Measurements from ENCODE around the gene NT5C3B. TPM values are rescaled to one million over a fixed set of nuclear protein-coding genes. Genes with fewer than 3 reads are reported as not detected.
"Not testable (repeated sequence)": the region's sequence is repeated elsewhere in the genome, so short reads cannot be mapped to it uniquely, and the experiment has no call there.

Gene NT5C3B
- total and polyA plus RNA-seq, 4 donors, result 74.0 to 151 (median 106) TPM

- H3K27ac ChIP-seq (ENCODE audit: low read depth, low read length), result not testable (repeated sequence)
Observed at GRCh38 chr17:41776262-41776900, 59.7 kb downstream of the NT5C3B start.

DNA sequence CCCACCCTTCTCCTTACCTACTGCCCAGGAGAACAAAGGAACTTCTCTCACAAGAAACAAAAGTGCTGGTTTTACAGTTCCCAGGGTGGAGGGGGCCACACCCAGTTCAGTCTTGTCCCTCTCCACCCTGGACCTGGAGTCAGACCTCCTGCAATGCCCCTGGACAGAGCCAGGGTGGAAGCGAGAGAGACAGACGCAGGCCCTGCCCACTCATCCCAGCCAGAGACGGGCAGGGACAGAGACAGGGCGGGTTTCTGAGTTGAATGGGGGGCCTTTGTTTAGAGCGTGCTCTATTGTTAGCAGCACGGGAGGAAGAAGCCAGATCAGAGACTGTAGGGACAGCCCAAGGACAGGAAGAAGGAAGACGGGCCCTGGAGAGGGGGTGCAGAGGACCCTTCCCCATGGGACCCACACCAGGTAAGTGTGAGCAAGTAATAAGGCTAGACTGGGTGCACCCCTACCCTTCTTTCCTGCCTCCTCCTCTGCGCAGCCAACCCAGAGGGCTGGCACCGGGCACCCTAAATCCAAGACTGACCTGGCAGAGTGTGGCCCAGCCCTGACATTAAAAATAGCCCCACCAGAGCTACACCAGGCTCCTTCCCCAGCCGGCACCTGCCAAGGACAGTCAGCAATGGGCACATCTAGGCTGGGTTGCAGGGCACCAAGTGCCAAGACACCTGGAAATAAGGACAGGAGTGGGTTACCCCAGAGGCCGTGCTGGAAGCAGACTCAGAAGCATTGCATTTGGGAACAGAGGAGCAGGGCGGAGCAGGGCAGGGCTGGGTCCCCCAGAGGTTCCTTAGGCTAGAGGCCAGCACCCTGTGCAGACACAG lies 60.4 kb downstream of the NT5C3B start:
- H3K27ac ChIP-seq (ENCODE audit: low read depth, low read length), result peak overlapping the region; percentile 27
- no peak for DNase-seq (ENCODE audit: low read depth in 4 of 6, low spot score in 6 of 6)
- no peaks in the 10 kb centered on the region for H3K9me3 ChIP-seq (ENCODE audit: control insufficient read depth, insufficient read depth, low read length)
- H3K36me3 ChIP-seq (ENCODE audit: control insufficient read depth, insufficient read depth, low read length), result peaks cover 42% of the 10 kb centered on the region
- WGBS (ENCODE audit: insufficient coverage), result 65% methylated on average over 11 of the region's 12 CpGs
- H3K4me1 ChIP-seq (ENCODE audit: control insufficient read depth, insufficient read depth, low read length), result peaks cover 45% of the 10 kb centered on the region
- no peak overlapping the region for H3K4me3 ChIP-seq (ENCODE audit: low read depth, low read length)
- no peaks in the 10 kb centered on the region for H3K27me3 ChIP-seq (ENCODE audit: control insufficient read depth, insufficient read depth, low read length)

More at GRCh38 chr17:41776262-41776900, 59.7 kb downstream of the NT5C3B start:
- not testable (repeated sequence) for H3K27me3 ChIP-seq (ENCODE audit: control insufficient read depth, insufficient read depth, low read length); H3K4me3 ChIP-seq (ENCODE audit: low read depth, low read length); H3K9me3 ChIP-seq (ENCODE audit: control insufficient read depth, insufficient read depth, low read length); DNase-seq (ENCODE audit: low read depth in 4 of 6, low spot score in 6 of 6)
- WGBS (ENCODE audit: insufficient coverage), result 83% methylated on average over 7 of the region's 14 CpGs
- peaks cover 34% of the 10 kb centered on the region for H3K36me3 ChIP-seq (ENCODE audit: control insufficient read depth, insufficient read depth, low read length)
- H3K4me1 ChIP-seq (ENCODE audit: control insufficient read depth, insufficient read depth, low read length), result peaks cover 46% of the 10 kb centered on the region

Small RNA genes within 50 kb of the gene (small RNA-seq; reads per million reads assigned to genes)
- not detected for gene AC125257.2 (ENCODE audit: low replicate concordance)

Other genes with a start within 250 kb of the NT5C3B start
- gene KRT14, start 249.3 kb downstream of the NT5C3B start, total RNA-seq, result 1 to 10 TPM; 1.4 to 4.9 TPM
- under 1 TPM; 0.62 to 0.82 TPM for gene KRT14, start 249.3 kb downstream of the NT5C3B start, polyA plus RNA-seq (ENCODE audit: insufficient read length in 2 of 2)
- gene KRT16, start 223.5 kb downstream of the NT5C3B start, total RNA-seq, result under 1 TPM; 0.20 to 0.61 TPM
- 1 to 10 TPM; 1.1 to 1.9 TPM for gene KRT16, start 223.5 kb downstream of the NT5C3B start, polyA plus RNA-seq (ENCODE audit: insufficient read length in 2 of 2)
- gene KRT17, start 211.7 kb downstream of the NT5C3B start, total RNA-seq, result 1 to 10 TPM in 1 of 2 donors, under 1 TPM in 1; 0.69 to 1.5 TPM
- gene KRT17, start 211.7 kb downstream of the NT5C3B start, polyA plus RNA-seq (ENCODE audit: insufficient read length in 2 of 2), result under 1 TPM in 1 of 2 donors, not detected in 1; 0.66 TPM
- 100 to 1,000 TPM; 179 to 244 TPM for gene EIF1, start 147.3 kb downstream of the NT5C3B start, total RNA-seq
- gene EIF1, start 147.3 kb downstream of the NT5C3B start, polyA plus RNA-seq (ENCODE audit: insufficient read length in 2 of 2), result 100 to 1,000 TPM; 685 to 689 TPM
- not detected for gene GAST, start 123.9 kb downstream of the NT5C3B start, total RNA-seq
- under 1 TPM; 0.47 to 0.57 TPM for gene GAST, start 123.9 kb downstream of the NT5C3B start, polyA plus RNA-seq (ENCODE audit: insufficient read length in 2 of 2)
- gene HAP1, start 101.6 kb downstream of the NT5C3B start, total RNA-seq, result 10 to 100 TPM in 1 of 2 donors, 1 to 10 TPM in 1; 7.3 to 22.1 TPM
- 10 to 100 TPM; 44.2 to 52.8 TPM for gene HAP1, start 101.6 kb downstream of the NT5C3B start, polyA plus RNA-seq (ENCODE audit: insufficient read length in 2 of 2)
- gene JUP, start 49.5 kb downstream of the NT5C3B start, total RNA-seq, result 10 to 100 TPM; 15.8 to 56.0 TPM
- gene JUP, start 49.5 kb downstream of the NT5C3B start, polyA plus RNA-seq (ENCODE audit: insufficient read length in 2 of 2), result 10 to 100 TPM; 26.8 to 44.6 TPM
- 10 to 100 TPM; 18.8 to 39.2 TPM for gene P3H4, start 24.3 kb downstream of the NT5C3B start, total RNA-seq
- gene P3H4, start 24.3 kb downstream of the NT5C3B start, polyA plus RNA-seq (ENCODE audit: insufficient read length in 2 of 2), result 10 to 100 TPM; 27.6 to 35.5 TPM
- 100 to 1,000 TPM in 1 of 2 donors, 10 to 100 TPM in 1; 56.6 to 125 TPM for gene FKBP10, start 23.2 kb downstream of the NT5C3B start, total RNA-seq
- 100 to 1,000 TPM in 1 of 2 donors, 10 to 100 TPM in 1; 74.2 to 100 TPM for gene FKBP10, start 23.2 kb downstream of the NT5C3B start, polyA plus RNA-seq (ENCODE audit: insufficient read length in 2 of 2)
- gene KLHL10, start 1.6 kb upstream of the NT5C3B start, total RNA-seq, result under 1 TPM; 0.11 to 0.30 TPM
- gene KLHL10, start 1.6 kb upstream of the NT5C3B start, polyA plus RNA-seq (ENCODE audit: insufficient read length in 2 of 2), result under 1 TPM in 1 of 2 donors, not detected in 1; 0.63 TPM
- 10 to 100 TPM; 32.2 to 64.6 TPM for gene KLHL11, start 29.2 kb upstream of the NT5C3B start, total RNA-seq
- gene KLHL11, start 29.2 kb upstream of the NT5C3B start, polyA plus RNA-seq (ENCODE audit: insufficient read length in 2 of 2), result 10 to 100 TPM; 11.1 to 14.7 TPM
- 100 to 1,000 TPM in 1 of 2 donors, 10 to 100 TPM in 1; 96.3 to 162 TPM for gene ACLY, start 82.7 kb upstream of the NT5C3B start, total RNA-seq
- gene ACLY, start 82.7 kb upstream of the NT5C3B start, polyA plus RNA-seq (ENCODE audit: insufficient read length in 2 of 2), result 100 to 1,000 TPM; 163 to 186 TPM
- gene ODAD4, start 94.4 kb upstream of the NT5C3B start, total RNA-seq, result 1 to 10 TPM; 2.0 to 7.0 TPM
- 1 to 10 TPM; 7.1 to 8.7 TPM for gene ODAD4, start 94.4 kb upstream of the NT5C3B start, polyA plus RNA-seq (ENCODE audit: insufficient read length in 2 of 2)
- 100 to 1,000 TPM; 277 to 654 TPM for gene CNP, start 130.6 kb upstream of the NT5C3B start, total RNA-seq
- 1,000 to 10,000 TPM in 1 of 2 donors, 100 to 1,000 TPM in 1; 918 to 1,008 TPM for gene CNP, start 130.6 kb upstream of the NT5C3B start, polyA plus RNA-seq (ENCODE audit: insufficient read length in 2 of 2)
- 10 to 100 TPM; 87.3 to 87.6 TPM for gene DNAJC7, start 181.2 kb upstream of the NT5C3B start, total RNA-seq
- 100 to 1,000 TPM; 128 to 133 TPM for gene DNAJC7, start 181.2 kb upstream of the NT5C3B start, polyA plus RNA-seq (ENCODE audit: insufficient read length in 2 of 2)
- 10 to 100 TPM; 24.7 to 55.8 TPM for gene NKIRAS2, start 183.9 kb upstream of the NT5C3B start, total RNA-seq
- 10 to 100 TPM; 75.8 to 79.6 TPM for gene NKIRAS2, start 183.9 kb upstream of the NT5C3B start, polyA plus RNA-seq (ENCODE audit: insufficient read length in 2 of 2)
- gene C17orf113, start 214.4 kb upstream of the NT5C3B start, total RNA-seq, result 1 to 10 TPM; 3.0 to 3.1 TPM
- 1 to 10 TPM; 3.4 to 4.5 TPM for gene C17orf113, start 214.4 kb upstream of the NT5C3B start, polyA plus RNA-seq (ENCODE audit: insufficient read length in 2 of 2)